NOMO-1 treated with dmso at 0.1 percent for 144 hours (cell line): Measurements from ENCODE around the gene ATRIP.

Source experiments
- DNase-seq: peaks from one replicate; lab custom pipeline; 2025; ENCODE audit not compliant: unreplicated experiment; lab: John Stamatoyannopoulos, UW

ATRIP gene

DNA sequence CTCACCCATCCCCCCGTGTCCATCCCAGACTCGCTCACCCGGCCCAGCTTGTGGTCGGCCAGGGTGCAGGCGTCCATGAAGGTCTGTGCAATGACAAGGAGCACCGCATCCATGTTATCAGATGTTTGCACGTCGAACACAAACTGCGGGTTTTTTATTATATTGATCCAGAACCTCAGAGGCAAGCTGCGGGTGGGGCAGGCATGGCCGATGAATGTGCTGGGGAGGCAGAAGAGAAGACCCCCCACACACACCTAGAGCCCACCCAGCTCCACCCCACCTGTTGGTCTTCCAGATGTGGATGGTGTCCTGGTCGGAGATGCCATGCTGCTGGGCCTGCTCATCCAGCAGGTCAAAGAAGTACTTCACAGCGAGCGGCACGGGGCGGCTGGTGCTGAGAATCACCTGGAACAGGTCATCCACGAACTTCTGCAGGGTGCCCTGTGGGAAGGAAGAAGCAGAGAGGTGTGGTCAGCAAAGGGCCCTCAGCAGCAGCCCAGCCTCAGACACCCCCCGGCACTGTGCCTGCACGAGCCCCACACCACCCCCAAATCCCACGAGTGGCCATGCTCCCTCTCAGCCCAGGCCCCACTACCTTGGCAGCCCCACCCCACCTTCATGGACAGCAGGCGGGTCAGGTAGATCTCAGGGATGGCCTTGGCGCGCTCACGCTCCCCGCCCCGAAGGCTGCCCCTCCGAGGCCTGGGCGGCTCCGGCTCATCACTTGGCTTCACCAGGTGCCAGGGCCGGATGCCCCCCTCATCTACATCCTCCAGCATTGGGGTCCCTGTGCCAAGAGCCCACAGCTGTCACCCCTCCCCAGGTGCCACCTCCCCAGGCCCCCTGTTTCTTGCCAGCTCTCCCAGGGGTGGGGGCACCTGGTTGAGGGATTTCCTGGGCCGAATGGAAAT lies 37.0 kb upstream of the ATRIP start:
- no peak for DNase-seq

- no peak for DNase-seq
Measured at GRCh38 chr3:48410205-48411040, 36.1 kb upstream of the ATRIP start.

DNA sequence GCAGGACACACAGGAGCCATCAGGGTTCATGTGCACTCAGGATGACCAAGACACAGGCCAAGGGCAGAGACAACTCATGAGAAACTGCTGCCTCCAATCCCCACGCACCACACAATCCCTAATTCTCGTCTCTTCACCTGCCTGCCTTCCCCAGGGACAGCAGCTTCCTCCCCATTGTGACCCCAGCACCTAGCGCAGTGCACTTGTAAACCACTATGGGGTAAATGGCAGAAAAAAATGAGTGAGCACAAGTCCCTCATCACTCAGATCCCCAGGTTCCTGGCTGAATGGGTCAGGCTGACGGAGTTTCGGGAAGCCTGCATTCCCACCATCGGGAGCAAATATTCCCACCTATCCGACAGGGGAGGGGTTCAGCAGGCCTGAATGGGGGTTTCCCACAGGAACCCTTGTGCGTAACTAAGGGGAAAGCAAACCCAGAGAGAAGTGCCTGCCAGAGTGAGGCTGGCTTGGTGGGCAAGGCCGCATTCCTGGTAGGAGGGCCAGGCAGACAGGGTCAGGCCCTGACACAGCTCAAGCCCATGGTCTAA lies 35.4 kb upstream of the ATRIP start:
- DNase-seq, result no peak

GRCh38 chr3:48411606-48412374 lies 34.7 kb upstream of the ATRIP start:
- no peak for DNase-seq

DNA sequence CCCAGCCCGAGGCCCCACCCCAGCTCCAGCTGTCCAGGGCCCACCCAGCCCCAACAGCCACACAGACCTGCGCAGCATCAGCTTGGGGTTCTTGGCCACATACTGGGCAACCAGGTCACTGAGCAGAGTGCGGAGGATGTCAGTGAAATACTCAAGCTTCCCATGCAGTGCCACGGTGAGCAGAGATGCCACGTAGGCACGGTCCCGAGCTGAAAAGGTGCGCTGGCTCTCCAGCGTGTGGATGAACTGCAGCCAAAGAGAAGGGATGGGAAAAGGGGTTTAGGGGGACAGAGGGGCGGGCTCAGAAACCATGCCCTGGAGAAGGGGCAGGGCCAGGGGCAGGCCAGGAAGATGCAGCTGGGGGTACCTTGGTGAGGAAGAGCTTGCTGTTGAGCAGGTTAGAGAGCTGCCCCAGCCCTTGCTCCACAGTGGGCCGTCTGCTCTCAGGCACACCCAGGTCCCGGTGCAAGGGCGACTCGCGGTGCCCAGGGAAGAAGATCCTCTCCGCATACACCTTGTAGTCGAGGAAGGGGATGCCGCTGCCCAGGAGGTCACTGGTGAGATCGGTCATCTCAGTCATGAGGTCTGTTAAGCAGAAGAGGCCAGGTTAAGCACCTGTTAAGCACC lies 34.0 kb upstream of the ATRIP start:
- DNase-seq, result no peak

- DNase-seq, result no peak
Measured at GRCh38 chr3:48413086-48413485, 33.5 kb upstream of the ATRIP start.

- DNase-seq, result no peak
Measured at GRCh38 chr3:48413611-48414010, 32.9 kb upstream of the ATRIP start.

GRCh38 chr3:48414376-48415250 lies 31.9 kb upstream of the ATRIP start:
- no peak for DNase-seq

- no peak for DNase-seq
Measured at GRCh38 chr3:48415251-48415953, 31.1 kb upstream of the ATRIP start.

DNA sequence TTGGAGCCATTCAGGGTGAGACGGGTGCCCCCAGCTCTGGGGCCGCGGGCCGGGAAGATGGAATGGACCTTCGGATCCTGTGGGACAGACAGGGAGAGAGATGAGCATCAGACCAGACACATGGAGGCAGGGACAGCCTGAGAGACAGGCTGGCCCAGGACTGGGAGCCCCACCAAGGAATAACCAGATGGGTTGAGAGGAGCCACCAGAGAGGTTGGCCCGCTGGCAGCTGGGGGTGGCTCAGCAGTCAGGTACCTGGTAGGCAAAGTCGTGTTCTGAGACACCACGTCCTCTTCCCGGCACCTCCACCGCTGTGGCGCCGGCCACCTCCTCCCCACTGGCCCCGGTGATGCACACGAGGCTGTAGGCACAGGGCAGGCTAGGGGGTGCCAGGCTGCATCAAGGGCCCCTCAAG lies 30.4 kb upstream of the ATRIP start:
- no peak for DNase-seq

GRCh38 chr3:48416546-48416945 lies 30.0 kb upstream of the ATRIP start:
- no peak for DNase-seq

DNA sequence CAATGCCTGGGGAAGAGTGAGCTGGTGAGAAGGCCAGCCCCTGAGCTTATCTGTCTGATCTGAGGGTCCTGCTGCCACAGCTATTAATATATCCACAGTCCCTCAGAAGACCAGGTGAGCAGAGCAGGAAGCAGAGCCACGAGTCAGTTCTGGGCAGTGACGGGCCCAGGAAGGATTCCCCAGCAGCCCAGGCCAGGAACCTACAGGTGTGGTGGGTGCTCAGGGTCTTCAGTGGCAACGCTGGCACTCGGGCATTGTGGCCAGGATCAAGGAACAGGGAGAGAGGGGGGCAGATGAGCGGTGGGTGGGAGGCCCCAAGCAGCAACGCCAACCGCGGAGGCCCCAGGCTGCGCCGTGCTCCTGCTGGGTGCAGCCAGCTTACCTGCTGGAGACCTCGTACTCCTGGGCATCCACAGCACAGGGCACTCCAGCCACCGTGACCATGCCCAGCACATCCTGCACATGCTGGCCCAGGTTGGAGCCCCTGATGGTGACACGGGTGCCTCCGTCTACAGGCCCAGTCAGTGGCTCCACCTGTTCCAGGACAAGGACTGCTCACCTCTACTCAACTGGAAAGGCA lies 28.9 kb upstream of the ATRIP start:
- no peak for DNase-seq

DNA sequence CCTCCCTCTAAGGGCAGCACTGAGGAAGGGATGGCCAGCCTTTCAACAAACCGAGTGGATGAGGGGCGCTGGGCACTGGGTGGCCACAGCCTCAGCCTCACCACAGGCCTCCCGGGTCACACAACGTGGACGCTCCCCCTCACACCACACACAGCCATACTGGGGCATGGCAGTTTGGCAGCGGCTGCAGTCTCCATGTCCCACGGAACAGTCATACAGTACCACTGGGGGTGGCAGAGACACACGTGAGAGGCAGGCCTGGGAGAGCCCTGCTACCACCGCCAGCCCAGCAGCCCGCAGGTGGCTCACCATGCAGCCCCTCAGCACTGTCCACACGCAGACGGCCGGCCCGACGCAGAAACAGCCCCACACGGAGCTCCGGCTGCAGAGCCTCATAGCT lies 28.4 kb upstream of the ATRIP start:
- DNase-seq, result no peak

DNA sequence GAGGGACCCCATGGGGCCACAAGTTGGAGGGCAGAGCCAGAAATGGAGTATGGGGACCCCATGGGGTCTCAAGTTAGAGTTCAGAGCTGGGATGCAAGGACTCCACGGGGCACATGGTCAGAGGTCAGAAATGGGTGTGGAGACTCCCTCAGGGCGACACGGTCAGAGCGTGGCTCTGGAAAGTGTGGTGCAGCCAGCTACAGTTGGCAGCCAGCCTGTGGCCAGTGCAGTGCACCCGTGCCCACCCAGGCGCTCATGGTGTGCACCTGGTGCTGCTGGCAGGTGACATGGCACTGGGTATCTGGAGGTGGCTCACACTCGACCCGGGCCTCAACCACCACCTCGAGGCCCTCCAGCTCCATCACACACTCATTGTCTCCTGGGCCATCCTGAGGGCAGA lies 27.9 kb upstream of the ATRIP start:
- DNase-seq, result no peak

DNA sequence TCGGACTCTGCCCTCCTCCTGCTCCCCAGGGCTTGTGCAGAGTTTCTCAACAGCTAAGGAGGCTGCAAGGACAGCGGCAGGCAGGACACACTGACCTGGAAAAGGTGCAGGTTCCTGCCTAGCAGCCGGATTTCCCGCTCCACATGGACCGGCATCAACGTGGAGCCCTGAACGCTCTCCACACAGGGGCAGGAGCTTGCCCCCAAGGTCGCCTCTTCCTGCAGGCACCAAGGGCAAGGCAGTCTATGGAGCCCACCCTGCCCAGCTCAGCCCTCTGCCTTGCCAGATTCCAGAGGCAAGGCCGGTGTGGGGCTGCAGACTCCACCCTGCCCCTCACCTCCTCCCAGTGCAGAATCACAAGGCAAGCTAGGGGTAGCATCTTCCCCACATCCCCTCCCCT lies 27.4 kb upstream of the ATRIP start:
- DNase-seq, result no peak

GRCh38 chr3:48419597-48419996 lies 26.9 kb upstream of the ATRIP start:
- no peak for DNase-seq

DNA sequence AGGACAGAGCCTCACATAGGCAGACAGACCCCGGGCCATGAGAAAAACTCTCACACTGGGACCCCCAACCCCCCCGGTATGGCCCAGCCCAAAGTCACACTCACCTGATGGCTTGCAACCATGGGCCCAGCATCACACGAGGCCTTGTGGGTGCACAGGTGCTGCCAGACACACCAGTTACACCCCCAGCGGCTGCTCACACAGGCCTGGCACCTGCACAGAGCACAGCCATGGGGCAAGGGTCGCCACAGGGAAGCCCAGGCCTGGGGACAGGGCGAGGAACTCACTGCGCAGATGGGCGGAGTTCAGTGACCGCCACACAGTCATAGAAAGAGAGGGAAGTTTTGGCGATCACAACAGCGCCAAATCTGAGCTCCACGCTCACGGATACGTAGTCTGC lies 26.0 kb upstream of the ATRIP start:
- no peak for DNase-seq

DNA sequence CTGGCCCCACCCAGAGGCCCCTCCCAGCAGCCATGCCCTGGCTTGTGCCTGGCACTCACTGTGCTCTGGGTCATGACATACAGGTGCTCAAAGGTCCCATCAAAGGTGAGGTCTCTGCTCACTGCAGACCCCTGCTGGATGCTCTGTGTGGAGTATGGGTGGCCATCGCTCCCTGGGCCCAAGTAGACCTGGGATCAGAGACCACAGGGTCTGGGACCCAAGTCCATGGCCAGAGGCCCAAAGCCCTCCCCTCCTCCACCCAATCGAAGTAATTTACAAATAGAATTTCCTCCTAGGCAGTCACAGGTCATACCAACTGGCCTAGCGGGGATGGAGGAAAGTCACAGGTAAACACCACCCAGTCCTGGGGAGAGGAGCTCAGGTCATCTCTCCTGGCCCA lies 24.3 kb upstream of the ATRIP start:
- no peak for DNase-seq

GRCh38 chr3:48422681-48423080 lies 23.9 kb upstream of the ATRIP start:
- no peak for DNase-seq
